ENCODE measurements around the gene BIRC6.

- TF ChIP-seq CTCF (IDR thresholded peaks at IDR 0.05; ENCODE audit: low read length): no peak
- TF ChIP-seq EZH2 (IDR thresholded peaks at IDR 0.05; ENCODE audit: borderline replicate concordance, low read length): no peak
Observed at GRCh38 chr2:32452338-32453064, 95.7 kb downstream of the BIRC6 start.

Measured in OCI-LY1 (cell line).